IPS-15b (cell line): Measurements from ENCODE around the gene WFDC10B.
"Not testable (repeated sequence)": the region's sequence is repeated elsewhere in the genome, so short reads cannot be mapped to it uniquely, and the experiment has no call there.

ENCODE experiments used
- H3K27me3 ChIP-seq: one replicate; pipeline ENCODE4 v1.6.1; 2013; ENCODE audit warnings: low read length; ENCODE audit not compliant: control insufficient read depth, insufficient read depth
- H3K36me3 ChIP-seq: one replicate; pipeline ENCODE4 v1.6.1; 2013; ENCODE audit warnings: low read length; ENCODE audit not compliant: control insufficient read depth, insufficient read depth
- H3K4me1 ChIP-seq: one replicate; pipeline ENCODE4 v1.6.1; 2013; ENCODE audit warnings: mild to moderate bottlenecking, low read length; ENCODE audit not compliant: control insufficient read depth, insufficient read depth
- H3K4me3 ChIP-seq: one replicate; pipeline ENCODE4 v1.5.1; 2013; ENCODE audit warnings: low read depth, low read length
- H3K9ac ChIP-seq: one replicate; pipeline ENCODE4 v1.6.1; 2013; ENCODE audit warnings: low read depth, mild to moderate bottlenecking, low read length
- H3K9me3 ChIP-seq: one replicate; pipeline ENCODE4 v1.6.1; 2013; ENCODE audit warnings: mild to moderate bottlenecking, low read length; ENCODE audit not compliant: control insufficient read depth, insufficient read depth

WFDC10B gene

DNA sequence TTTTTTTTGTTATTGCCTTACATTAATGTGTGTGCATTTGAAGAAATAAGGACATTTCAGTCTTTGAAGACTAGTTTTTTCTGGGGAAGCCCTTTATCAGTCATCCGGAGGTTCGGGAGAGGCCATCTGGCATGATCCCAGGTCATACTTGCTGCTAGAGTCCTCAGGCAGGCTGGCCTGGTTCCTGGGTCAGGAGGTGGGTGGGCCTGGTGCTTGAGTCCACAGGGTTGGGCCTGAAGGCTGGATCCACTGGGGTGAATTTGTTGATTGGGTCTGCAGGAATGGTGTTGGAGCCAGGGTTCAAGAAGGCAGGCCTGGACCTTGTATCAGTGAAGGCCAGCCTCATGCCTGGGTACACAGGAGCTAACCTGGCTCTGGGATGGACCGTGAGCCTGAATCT is 57.9 kb downstream of the WFDC10B start:
- H3K4me3 ChIP-seq = no peak overlapping the region
- no peak overlapping the region for H3K9ac ChIP-seq
- no peaks in the 10 kb centered on the region for H3K36me3 ChIP-seq
- no peaks in the 10 kb centered on the region for H3K9me3 ChIP-seq
- H3K27me3 ChIP-seq = no peaks in the 10 kb centered on the region
- H3K4me1 ChIP-seq = no peaks in the 10 kb centered on the region

DNA sequence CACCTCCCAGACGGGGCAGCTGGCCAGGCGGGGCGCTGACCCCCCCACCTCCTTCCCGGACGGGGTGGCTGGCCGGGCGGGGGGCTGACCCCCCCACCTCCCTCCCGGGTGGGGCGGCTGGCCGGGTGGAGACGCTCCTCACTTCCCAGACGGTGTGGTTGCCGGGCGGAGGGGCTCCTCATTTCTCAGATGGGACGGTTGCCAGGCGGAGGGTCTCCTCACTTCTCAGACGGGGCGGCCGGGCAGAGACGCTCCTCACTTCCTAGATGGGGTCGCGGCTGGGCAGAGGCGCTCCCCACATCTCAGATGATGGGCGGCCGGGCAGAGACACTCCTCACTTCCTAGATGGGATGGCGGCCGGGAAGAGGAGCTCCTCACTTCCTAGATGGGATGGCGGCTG is 59.0 kb downstream of the WFDC10B start:
- not testable (repeated sequence) for H3K9ac ChIP-seq, H3K27me3 ChIP-seq, H3K9me3 ChIP-seq, H3K4me3 ChIP-seq, H3K4me1 ChIP-seq, H3K36me3 ChIP-seq

DNA sequence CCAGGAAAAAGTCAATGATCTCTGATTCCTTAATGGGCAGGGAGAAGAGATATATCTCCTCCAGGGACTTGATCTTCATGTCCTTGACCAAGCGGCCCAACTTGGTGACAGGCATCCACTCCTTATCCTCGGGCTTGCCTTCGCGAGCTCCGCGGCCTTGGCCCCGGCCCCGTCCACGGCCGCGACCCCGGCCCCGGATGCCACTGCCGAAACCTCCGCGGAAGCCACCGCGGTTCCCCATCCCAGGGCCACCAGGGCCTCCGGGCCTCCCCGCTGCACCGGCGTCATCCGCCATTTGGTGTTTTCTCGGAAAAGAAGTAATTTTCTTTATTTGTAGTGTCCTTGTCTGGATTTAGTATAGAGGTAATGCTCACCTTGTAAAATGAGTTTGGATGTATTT is 63.7 kb downstream of the WFDC10B start:
- H3K9ac ChIP-seq, H3K36me3 ChIP-seq, H3K4me3 ChIP-seq, H3K9me3 ChIP-seq, H3K27me3 ChIP-seq, H3K4me1 ChIP-seq: not testable (repeated sequence)

DNA sequence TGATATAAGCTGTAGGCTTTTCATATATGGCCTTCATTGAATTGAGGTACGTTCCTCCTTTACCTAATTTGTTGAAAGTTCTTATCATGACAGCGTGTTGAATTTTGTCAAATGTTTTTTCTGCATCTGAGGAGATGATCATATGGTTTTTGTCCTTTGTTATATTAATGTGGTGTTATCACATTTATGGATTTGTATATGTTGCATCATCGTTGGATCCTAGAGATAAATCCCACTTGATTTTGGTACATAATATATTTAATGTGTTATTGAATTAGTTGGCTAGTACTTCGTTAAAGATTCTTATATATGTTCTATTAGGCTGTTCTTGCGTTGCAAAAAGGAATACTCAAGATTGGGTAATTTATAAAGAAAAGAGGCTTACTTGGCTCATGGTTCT is 65.1 kb downstream of the WFDC10B start:
- Histone ChIP-seq H3K9ac (no peak overlapping the region), H3K4me3 (no peak overlapping the region), H3K27me3 (no peaks in the 10 kb centered on the region), H3K36me3 (no peaks in the 10 kb centered on the region), H3K9me3 (no peaks in the 10 kb centered on the region), H3K4me1 (no peaks in the 10 kb centered on the region)

DNA sequence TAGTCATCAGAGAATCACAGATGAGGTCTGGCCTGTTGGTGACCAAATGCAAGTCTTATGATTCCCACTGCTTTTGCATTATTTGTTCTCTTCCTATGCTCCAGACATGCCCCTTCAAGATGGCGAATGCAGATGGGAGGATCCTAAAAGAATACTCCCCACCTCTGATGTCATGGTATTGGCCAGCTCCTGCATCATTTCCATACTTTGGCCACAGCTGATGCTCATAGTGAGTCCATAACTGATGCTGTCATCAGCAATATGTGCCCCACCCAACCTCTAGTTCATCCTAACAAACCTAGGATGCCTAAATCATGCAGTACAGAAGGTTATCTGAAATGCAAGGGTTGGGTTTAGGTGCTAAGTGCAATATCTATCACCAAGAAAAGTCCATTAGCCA is 68.3 kb downstream of the WFDC10B start:
- Histone ChIP-seq H3K27me3 (no peaks in the 10 kb centered on the region), H3K9ac (no peak overlapping the region), H3K9me3 (no peaks in the 10 kb centered on the region), H3K36me3 (no peaks in the 10 kb centered on the region), H3K4me3 (no peak overlapping the region), H3K4me1 (no peaks in the 10 kb centered on the region)
